ENCODE data around the gene VILL.

VILL gene

GRCh38 chr3:38017445-38018295 is 27.1 kb downstream of the VILL start:
- no peak for TF ChIP-seq ZNF274 (IDR thresholded peaks at IDR 0.05; ENCODE audit: low read depth, low read length)
- H3K4me3 ChIP-seq (ENCODE audit: low read length) = no peak overlapping the region

- H3K4me3 ChIP-seq (ENCODE audit: low read length) = no peak overlapping the region
- TF ChIP-seq ZNF274 (IDR thresholded peaks at IDR 0.05; ENCODE audit: low read depth, low read length) = no peak
Measured at GRCh38 chr3:38018296-38019266, 28.0 kb downstream of the VILL start.

DNA sequence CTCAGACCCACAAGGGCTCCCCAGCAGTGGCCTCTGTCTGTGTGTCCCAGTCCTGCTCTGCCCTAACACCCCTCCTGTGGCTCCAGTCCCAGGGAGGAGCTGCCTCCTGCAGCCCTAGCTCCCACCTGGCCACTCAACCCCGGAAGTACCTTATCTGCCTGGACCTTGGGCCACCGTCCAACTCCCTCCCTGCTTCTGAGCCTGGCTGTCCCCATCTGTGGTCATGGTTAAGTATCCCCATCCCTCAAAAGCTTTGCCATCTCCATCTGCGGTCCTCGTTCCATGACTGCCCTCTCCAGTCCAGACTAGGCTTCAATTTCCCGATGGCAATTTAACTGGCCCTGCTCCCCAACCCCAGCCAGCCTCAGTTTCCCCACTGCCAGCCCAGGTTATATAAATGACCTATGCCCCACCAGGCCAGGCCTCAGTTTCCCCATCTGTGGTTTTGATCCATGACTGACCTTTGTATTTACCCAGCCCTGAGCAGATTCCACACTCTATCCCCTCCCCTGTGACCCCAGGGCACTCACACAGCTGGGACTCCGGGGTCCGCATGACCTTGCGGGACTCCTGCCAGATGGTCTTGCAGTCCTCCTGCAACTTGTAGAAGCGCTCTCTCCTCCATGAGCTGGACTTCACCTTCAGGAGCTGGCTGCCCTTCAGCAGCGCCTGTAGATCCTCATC is 29.2 kb downstream of the VILL start:
- TF ChIP-seq ZNF274 (IDR thresholded peaks at IDR 0.05; ENCODE audit: low read depth, low read length) = no peak
- H3K4me3 ChIP-seq (ENCODE audit: low read length) = no peak overlapping the region

DNA sequence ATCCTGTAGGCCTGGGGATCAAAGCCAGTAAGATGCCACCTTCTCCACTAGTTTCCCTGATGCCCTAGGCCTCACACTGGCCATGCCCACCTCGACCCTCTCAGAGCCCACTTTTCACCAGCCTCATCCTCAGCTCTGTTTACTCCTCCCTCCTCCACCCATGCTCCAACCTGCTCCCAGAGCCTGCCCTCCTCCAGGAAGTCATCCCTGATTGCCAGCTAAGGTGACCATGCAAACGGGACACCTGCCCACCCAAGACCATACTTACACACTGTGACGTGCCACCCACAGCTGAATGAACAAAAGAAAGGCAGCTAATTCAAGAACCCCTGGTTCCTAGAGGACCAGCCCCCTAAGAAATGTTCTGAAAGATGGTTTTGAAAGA is 29.7 kb downstream of the VILL start:
- no peak for TF ChIP-seq ZNF274 (IDR thresholded peaks at IDR 0.05; ENCODE audit: low read depth, low read length)
- no peak overlapping the region for H3K4me3 ChIP-seq (ENCODE audit: low read length)

- no peak overlapping the region for H3K4me3 ChIP-seq (ENCODE audit: low read length)
- TF ChIP-seq ZNF274 (IDR thresholded peaks at IDR 0.05; ENCODE audit: low read depth, low read length) = no peak
Measured at GRCh38 chr3:38021196-38021595, 30.6 kb downstream of the VILL start.

DNA sequence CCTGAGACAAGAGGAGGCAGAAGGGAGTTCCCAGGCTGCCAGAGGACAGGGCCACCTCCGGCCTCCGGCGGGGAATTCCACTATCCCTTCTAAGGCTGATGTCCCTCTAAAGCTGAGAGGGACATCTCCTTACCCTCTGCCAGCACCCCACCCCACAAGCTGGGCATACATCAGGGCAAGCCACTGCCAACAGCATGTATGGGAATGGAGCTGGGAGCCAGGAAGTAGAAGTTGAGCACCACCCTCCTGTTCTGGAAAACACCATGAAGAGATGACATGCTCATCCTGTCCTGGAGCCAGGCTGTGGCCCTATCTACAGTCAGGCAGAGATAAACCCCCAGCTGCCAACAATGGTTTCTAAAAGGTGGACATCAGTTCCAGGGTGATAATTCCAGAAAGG is 31.7 kb downstream of the VILL start:
- no peak for TF ChIP-seq ZNF274 (IDR thresholded peaks at IDR 0.05; ENCODE audit: low read depth, low read length)
- no peak overlapping the region for H3K4me3 ChIP-seq (ENCODE audit: low read length)

GRCh38 chr3:38022896-38023709 is 32.5 kb downstream of the VILL start:
- TF ChIP-seq ZNF274 (IDR thresholded peaks at IDR 0.05; ENCODE audit: low read depth, low read length) = no peak
- H3K4me3 ChIP-seq (ENCODE audit: low read length) = no peak overlapping the region

GRCh38 chr3:38026856-38027255 is 36.3 kb downstream of the VILL start:
- H3K4me3 ChIP-seq (ENCODE audit: low read length) = no peak overlapping the region
- no peak for TF ChIP-seq ZNF274 (IDR thresholded peaks at IDR 0.05; ENCODE audit: low read depth, low read length)

DNA sequence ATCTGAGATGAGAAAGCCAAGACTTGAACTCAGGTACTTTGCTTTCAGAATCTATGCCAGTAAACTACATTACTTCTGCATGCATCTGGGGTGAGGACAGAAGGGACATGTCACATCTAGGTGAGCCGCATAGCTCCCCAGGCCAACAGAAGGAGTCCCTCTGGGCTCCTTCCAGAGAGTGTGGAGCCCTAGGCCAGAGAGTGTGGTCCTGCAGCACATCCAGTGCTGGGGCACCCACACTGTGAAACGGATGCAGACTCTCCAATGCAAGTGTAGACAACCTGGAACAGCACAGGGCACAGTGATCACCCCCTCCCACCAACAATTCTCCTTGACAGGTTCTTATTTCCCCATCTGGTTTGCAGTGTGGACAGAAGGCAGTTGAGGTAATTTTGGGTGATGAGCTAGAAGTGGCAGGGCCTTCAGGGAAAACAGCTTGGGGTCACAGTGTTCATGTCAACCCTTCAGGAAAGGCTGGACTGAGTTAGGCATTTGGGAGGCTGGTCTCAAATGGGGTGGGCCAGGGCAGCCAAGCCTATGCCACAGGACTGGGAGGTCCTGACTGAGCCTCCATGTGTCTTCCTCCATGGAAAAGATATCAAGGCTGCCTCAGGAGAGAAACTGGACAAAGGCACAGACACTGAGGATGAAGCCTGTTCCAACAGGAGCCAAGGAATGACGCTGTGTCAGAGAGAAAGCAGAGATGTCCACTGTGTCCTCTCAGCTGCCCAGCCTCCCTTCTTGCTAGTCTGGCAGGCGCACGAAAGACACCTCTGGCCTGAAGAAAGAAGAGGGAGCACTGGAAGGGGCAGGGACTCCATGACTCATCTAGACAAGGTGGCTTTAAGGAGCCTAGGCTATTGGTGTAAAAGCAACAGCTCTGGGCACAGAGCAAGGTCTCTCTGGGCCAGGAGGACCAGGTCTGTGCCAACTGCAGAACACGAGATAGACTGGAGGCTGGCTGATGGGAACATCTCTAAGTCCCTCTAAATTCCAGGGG is 37.2 kb downstream of the VILL start:
- TF ChIP-seq ZNF274 (IDR thresholded peaks at IDR 0.05; ENCODE audit: low read depth, low read length) = no peak
- no peak overlapping the region for H3K4me3 ChIP-seq (ENCODE audit: low read length)

DNA sequence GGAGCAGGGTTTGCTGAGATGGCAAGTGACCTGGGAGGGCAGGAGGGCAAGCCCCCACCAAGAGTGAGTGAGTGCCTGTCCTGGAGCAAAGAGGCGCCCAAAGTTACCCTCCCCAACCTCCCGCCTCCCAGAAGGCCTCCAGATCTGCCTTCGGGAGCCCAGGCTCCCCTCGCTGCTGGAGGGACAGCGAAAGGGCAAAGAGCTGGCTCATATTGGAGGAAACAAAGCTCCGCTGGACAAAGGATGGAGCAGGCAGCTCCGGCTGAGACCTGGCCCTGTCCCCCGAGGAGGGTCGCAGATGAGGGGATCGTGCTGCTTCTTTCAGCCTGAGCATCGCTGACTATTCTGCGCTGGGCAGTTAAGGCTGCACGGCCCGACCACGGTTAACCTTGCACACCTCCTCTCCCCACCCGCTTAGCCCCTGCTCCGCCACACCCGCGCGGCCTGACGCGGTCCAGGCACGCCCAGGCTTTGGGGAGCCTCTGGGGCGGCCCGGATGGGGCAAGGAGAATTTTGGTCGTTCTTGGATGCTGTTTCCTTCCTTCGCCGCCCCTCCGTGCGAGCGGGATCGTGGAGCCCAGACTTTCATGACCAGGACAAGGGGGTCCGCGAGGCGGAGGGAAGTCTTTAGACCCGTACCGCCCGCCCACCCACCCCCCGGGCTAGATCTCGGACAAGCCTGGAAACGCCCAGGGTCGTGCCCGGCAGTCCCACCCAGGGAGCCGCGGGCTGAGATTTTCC is 38.2 kb downstream of the VILL start:
- no peak overlapping the region for H3K4me3 ChIP-seq (ENCODE audit: low read length)
- no peak for TF ChIP-seq ZNF274 (IDR thresholded peaks at IDR 0.05; ENCODE audit: low read depth, low read length)

DNA sequence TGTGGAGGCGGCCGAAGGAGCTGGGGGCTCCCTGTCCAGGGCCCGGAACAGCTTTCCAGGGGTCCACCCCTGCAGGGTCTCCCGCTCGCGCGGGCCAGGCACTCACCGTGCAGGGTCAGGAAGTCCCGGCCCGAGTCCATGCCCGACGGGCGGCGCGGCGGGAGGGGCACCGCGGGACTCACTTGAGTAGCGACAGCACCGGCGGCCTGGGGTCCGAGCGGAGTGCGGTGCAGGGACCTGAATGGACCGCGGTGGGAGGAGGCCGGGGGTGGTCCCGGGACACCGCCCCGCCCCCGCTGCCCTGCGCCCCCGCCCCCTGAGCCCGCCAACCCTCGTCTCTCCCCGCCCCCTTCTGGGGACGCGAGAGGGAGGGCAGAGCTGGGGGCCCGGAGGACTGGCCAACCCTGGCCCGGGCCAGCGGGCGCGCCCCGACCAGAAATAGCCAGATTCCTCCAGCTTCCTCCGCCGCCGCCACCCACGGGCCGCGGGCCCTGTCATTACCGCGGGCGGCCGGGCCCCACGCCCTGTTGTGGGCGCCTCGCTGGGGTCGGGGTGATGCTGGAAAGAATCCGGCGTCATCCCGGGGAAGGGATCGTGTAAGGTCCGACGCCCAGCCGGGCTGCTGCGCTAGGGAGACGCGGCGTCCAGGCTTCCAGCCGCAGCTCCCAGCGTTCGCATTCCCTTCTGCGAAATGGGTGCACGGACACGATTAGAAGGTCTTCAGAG is 39.0 kb downstream of the VILL start, which contains the start of gene PLCD1:
TSS of gene PLCD1 (minus strand) at position 243 of the 726 bp plus-strand sequence. CDS start at position 140, 103 bp downstream.
- H3K4me3 ChIP-seq (ENCODE audit: low read length) = no peak within 1 kb of the TSS
- TF ChIP-seq ZNF274 (IDR thresholded peaks at IDR 0.05; ENCODE audit: low read depth, low read length) = no peak

All from GM08714 (cell line).